ENCODE measurements around the gene TTYH1. TPM values are rescaled to one million over a fixed set of nuclear protein-coding genes. Genes with fewer than 3 reads are reported as not detected.

Gene TTYH1
- total RNA-seq, 1 donor from 2014 or later, result 10.4 TPM

DNA sequence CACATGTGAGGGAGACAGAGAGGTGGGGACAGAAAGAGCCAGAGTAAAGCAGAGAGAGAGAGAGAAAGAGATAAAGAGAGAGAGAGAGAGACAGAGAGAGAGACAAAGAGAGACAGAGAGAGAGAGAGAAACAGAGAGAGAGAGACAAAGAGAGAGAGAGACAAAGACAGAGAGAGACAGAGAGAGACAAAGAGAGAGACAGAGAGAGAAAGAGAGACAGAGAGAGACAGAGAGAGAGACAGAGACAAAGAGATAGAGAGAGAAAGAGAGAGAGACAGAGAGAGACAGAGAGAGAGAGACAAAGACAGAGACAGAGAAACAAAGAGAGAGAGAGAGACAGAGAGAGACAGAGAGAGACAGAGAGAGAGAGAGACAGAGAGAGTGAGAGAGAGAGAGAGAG, 4.2 kb upstream of the TTYH1 start:
- H3K27me3 Mint-ChIP-seq (ENCODE audit: unreplicated experiment), result peaks cover 24% of the 10 kb centered on the region
- DNase-seq (ENCODE audit: low spot score), result no peak
- H3K27ac Mint-ChIP-seq (ENCODE audit: unreplicated experiment), result no peak overlapping the region
- no peak overlapping the region for H3K4me3 Mint-ChIP-seq (ENCODE audit: unreplicated experiment)
- H3K36me3 Mint-ChIP-seq (ENCODE audit: low read depth, unreplicated experiment), result peaks cover 16% of the 10 kb centered on the region
- H3K4me1 Mint-ChIP-seq (ENCODE audit: unreplicated experiment), result peaks cover 3% of the 10 kb centered on the region
- peaks cover 13% of the 10 kb centered on the region for H3K9me3 Mint-ChIP-seq (ENCODE audit: unreplicated experiment)
- TF ChIP-seq CTCF (IDR thresholded peaks at IDR 0.05; ENCODE audit: unreplicated experiment), result no peak

DNA sequence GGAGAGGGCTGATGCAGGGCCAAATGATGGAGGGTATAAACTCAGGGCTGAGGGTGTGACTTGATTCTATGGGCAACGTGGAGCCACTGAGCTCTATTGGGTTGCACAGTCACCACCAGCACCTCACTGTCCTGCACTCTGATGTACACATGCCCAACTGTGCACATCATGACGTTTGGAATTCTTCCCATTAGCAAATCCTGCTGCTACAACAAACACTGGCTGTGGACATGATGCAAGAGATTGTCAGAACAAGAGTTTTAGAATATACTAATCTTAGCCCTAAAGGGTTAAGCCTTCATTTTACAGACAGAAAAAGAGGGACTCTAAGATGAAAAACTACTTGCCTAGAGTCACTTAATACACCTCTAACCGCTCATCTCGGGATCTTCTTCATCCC, 2.4 kb upstream of the TTYH1 start:
- H3K4me3 Mint-ChIP-seq (ENCODE audit: unreplicated experiment), result no peak overlapping the region
- no peak for DNase-seq (ENCODE audit: low spot score)
- peaks cover 28% of the 10 kb centered on the region for H3K27me3 Mint-ChIP-seq (ENCODE audit: unreplicated experiment)
- TF ChIP-seq CTCF (IDR thresholded peaks at IDR 0.05; ENCODE audit: unreplicated experiment), result no peak
- H3K36me3 Mint-ChIP-seq (ENCODE audit: low read depth, unreplicated experiment), result peaks cover 21% of the 10 kb centered on the region
- no peak overlapping the region for H3K27ac Mint-ChIP-seq (ENCODE audit: unreplicated experiment)
- peaks cover 12% of the 10 kb centered on the region for H3K4me1 Mint-ChIP-seq (ENCODE audit: unreplicated experiment)
- H3K9me3 Mint-ChIP-seq (ENCODE audit: unreplicated experiment), result peaks cover 14% of the 10 kb centered on the region

DNA sequence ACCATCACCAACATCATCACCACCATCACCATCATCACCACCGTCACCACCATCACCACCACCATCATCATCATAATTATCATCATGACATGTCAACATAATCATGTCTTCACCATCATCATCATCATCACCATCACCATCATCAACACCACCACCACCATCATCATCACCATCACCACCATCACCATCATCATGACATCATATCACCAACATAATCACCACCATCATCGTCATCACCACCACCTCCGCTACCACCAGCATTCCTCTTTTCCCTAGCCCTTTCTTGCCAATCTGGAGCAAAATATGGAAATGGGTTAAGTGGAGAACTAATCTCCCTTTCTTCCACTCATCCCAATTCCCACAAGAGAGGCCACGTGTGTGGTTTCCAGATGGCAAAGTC, 1.1 kb upstream of the TTYH1 start:
- Mint-ChIP-seq H3K4me1 (ENCODE audit: unreplicated experiment) (peaks cover 16% of the 10 kb centered on the region), H3K27me3 (ENCODE audit: unreplicated experiment) (peaks cover 24% of the 10 kb centered on the region), H3K36me3 (ENCODE audit: low read depth, unreplicated experiment) (peaks cover 21% of the 10 kb centered on the region), H3K9me3 (ENCODE audit: unreplicated experiment) (peaks cover 11% of the 10 kb centered on the region), H3K27ac (ENCODE audit: unreplicated experiment) (peak overlapping the region; percentile 50), H3K4me3 (ENCODE audit: unreplicated experiment) (peak overlapping the region; percentile 42)
- no peak for TF ChIP-seq CTCF (IDR thresholded peaks at IDR 0.05; ENCODE audit: unreplicated experiment)
- DNase-seq (ENCODE audit: low spot score), result no peak

- H3K27me3 Mint-ChIP-seq (ENCODE audit: unreplicated experiment), result peaks cover 21% of the 10 kb centered on the region
- DNase-seq (ENCODE audit: low spot score), result no peak
- H3K27ac Mint-ChIP-seq (ENCODE audit: unreplicated experiment), result no peak overlapping the region
- H3K36me3 Mint-ChIP-seq (ENCODE audit: low read depth, unreplicated experiment), result peaks cover 17% of the 10 kb centered on the region
- TF ChIP-seq CTCF (IDR thresholded peaks at IDR 0.05; ENCODE audit: unreplicated experiment), result no peak
- H3K4me1 Mint-ChIP-seq (ENCODE audit: unreplicated experiment), result peaks cover 22% of the 10 kb centered on the region
- H3K9me3 Mint-ChIP-seq (ENCODE audit: unreplicated experiment), result peaks cover 11% of the 10 kb centered on the region
- H3K4me3 Mint-ChIP-seq (ENCODE audit: unreplicated experiment), result peak overlapping the region; percentile 70
Measured at GRCh38 chr19:54415901-54416673, 823 bp downstream of the TTYH1 start.

GRCh38 chr19:54416695-54417491, 1.6 kb downstream of the TTYH1 start:
- Mint-ChIP-seq H3K4me1 (ENCODE audit: unreplicated experiment) (peaks cover 22% of the 10 kb centered on the region), H3K9me3 (ENCODE audit: unreplicated experiment) (peaks cover 11% of the 10 kb centered on the region), H3K27ac (ENCODE audit: unreplicated experiment) (peak overlapping the region; percentile 0), H3K4me3 (ENCODE audit: unreplicated experiment) (peak overlapping the region; percentile 9), H3K27me3 (ENCODE audit: unreplicated experiment) (peaks cover 20% of the 10 kb centered on the region), H3K36me3 (ENCODE audit: low read depth, unreplicated experiment) (peaks cover 17% of the 10 kb centered on the region)
- no peak for TF ChIP-seq CTCF (IDR thresholded peaks at IDR 0.05; ENCODE audit: unreplicated experiment)
- no peak for DNase-seq (ENCODE audit: low spot score)

Data from endothelial cell (in vitro differentiated cells).